Mammary epithelial cell (primary cell): ENCODE data around the gene TTYH1.

Experiments
- EZH2 ChIP-seq: IDR thresholded peaks from 2 replicates; pipeline ENCODE4 v1.6.1; 2012; ENCODE audit warnings: low read length, inconsistent platforms, borderline replicate concordance
- TF ChIP-seq, protein P1 (sequence below), 2 donors: IDR thresholded peaks in 1 of 2; conservative IDR thresholded peaks in 1 of 2; 2 replicates each; pipeline ENCODE4 v1.5.1; 2011 to 2012; ENCODE audit warnings: inconsistent platforms in 2 of 2, low read length in 2 of 2, mild to moderate bottlenecking in 2 of 2, control low read depth in 1 of 2, low read depth in 1 of 2; ENCODE audit not compliant: insufficient read depth in 1 of 2; ENCODE audit errors: extremely low read depth in 1 of 2

DNA sequence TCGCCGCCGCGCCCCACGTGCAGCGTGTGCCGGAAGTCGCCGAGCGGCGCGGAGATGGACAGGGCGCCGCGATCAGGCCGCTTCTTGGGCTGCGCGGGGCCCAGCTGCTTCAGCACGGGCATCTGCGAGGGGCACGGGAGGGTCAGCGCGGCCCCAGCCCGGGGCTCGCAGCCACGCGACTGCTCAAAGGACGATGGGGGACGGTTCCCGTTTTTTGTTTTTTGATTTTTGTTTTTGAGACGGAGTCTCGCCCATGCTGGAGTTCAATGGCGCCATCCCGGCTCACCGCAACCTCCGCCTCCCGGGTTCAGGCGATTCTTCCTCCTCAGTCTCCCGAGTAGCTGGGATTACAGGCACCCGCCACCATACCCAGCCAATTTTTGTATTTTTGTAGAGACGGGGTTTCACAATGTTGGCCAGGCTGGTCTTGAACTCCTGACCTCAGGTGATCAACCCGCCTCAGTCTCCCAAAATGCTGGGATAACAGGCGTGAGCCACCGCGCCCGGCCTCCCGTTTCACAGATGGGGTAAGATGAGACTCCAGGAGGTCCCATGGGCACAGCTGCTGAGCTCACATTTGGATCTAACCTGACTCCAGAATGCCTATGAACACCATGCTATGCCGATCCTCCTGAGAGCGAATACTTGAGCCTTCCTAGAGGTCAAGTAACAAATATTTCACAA is 50.3 kb downstream of the TTYH1 start:
- TF ChIP-seq, protein P1, sequence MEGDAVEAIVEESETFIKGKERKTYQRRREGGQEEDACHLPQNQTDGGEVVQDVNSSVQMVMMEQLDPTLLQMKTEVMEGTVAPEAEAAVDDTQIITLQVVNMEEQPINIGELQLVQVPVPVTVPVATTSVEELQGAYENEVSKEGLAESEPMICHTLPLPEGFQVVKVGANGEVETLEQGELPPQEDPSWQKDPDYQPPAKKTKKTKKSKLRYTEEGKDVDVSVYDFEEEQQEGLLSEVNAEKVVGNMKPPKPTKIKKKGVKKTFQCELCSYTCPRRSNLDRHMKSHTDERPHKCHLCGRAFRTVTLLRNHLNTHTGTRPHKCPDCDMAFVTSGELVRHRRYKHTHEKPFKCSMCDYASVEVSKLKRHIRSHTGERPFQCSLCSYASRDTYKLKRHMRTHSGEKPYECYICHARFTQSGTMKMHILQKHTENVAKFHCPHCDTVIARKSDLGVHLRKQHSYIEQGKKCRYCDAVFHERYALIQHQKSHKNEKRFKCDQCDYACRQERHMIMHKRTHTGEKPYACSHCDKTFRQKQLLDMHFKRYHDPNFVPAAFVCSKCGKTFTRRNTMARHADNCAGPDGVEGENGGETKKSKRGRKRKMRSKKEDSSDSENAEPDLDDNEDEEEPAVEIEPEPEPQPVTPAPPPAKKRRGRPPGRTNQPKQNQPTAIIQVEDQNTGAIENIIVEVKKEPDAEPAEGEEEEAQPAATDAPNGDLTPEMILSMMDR (conservative IDR thresholded peaks at IDR 0.05 in 1 of 2, IDR thresholded peaks at IDR 0.05 in 1 of 2; ENCODE audit: extremely low read depth in 1 of 2, insufficient read depth in 1 of 2, low read depth in 1 of 2, low read length in 2 of 2), result no peak
- TF ChIP-seq EZH2, result no peak
